HEK293 (cell line): ENCODE data around the gene COPB1.
A peak's percentile ranks its signal among the peaks of the same experiment; 100 is the strongest.

Experiments
- GLI4 ChIP-seq: fragments of 450-650 bp; formaldehyde crosslinking; IDR thresholded peaks from 2 replicates; pipeline ENCODE4 v1.5.1; 2016; ENCODE audit warnings: missing biosample characterization, missing genetic modification characterization
- HOXC10 ChIP-seq: sonication (generic); formaldehyde crosslinking; IDR thresholded peaks from 2 replicates; pipeline ENCODE4 v1.8.1; 2023; ENCODE audit warnings: mild to moderate bottlenecking, missing genetic modification reagents
- KLF16 ChIP-seq: fragments of 450-650 bp; formaldehyde crosslinking; IDR thresholded peaks from 2 replicates; pipeline ENCODE4 v1.5.1; 2017; ENCODE audit warnings: missing biosample characterization, missing genetic modification characterization
- SP3 ChIP-seq: fragments of 450-650 bp; formaldehyde crosslinking; IDR thresholded peaks from 2 replicates; pipeline ENCODE4 v1.5.1; 2016; ENCODE audit warnings: missing biosample characterization, missing genetic modification characterization
- YY1 ChIP-seq: fragments of 450-650 bp; formaldehyde crosslinking; IDR thresholded peaks from 2 replicates; pipeline ENCODE4 v1.5.1; 2018; ENCODE audit warnings: missing biosample characterization, missing genetic modification characterization
- ZEB2 ChIP-seq: fragments of 450-650 bp; formaldehyde crosslinking; IDR thresholded peaks from 2 replicates; pipeline ENCODE4 v1.5.1; 2016; ENCODE audit warnings: missing biosample characterization, missing genetic modification characterization
- ZFHX2 ChIP-seq: fragments of 450-650 bp; formaldehyde crosslinking; conservative IDR thresholded peaks from 2 replicates; pipeline ENCODE4 v1.5.1; 2016; ENCODE audit warnings: missing biosample characterization, missing genetic modification characterization
- ZNF138 ChIP-seq: fragments of 450-650 bp; formaldehyde crosslinking; IDR thresholded peaks from 2 replicates; pipeline ENCODE4 v1.5.1; 2016; ENCODE audit warnings: missing biosample characterization, missing genetic modification characterization, borderline replicate concordance
- ZNF23 ChIP-seq: fragments of 450-650 bp; formaldehyde crosslinking; IDR thresholded peaks from 2 replicates; pipeline ENCODE4 v1.5.1; 2016; ENCODE audit warnings: missing biosample characterization, missing genetic modification characterization, borderline replicate concordance
- ZNF341 ChIP-seq: fragments of 450-650 bp; formaldehyde crosslinking; IDR thresholded peaks from 2 replicates; pipeline ENCODE4; 2016; ENCODE audit warnings: low read depth, missing biosample characterization, missing genetic modification characterization
- ZNF670 ChIP-seq: fragments of 450-650 bp; formaldehyde crosslinking; IDR thresholded peaks from 2 replicates; pipeline ENCODE4 v1.5.1; 2016; ENCODE audit warnings: missing biosample characterization, missing genetic modification characterization, low read depth
- TF ChIP-seq, protein P1 (sequence below): fragments of 450-650 bp; formaldehyde crosslinking; IDR thresholded peaks from 2 replicates; pipeline ENCODE4 v1.5.1; 2016; ENCODE audit warnings: missing biosample characterization, missing genetic modification characterization

DNA sequence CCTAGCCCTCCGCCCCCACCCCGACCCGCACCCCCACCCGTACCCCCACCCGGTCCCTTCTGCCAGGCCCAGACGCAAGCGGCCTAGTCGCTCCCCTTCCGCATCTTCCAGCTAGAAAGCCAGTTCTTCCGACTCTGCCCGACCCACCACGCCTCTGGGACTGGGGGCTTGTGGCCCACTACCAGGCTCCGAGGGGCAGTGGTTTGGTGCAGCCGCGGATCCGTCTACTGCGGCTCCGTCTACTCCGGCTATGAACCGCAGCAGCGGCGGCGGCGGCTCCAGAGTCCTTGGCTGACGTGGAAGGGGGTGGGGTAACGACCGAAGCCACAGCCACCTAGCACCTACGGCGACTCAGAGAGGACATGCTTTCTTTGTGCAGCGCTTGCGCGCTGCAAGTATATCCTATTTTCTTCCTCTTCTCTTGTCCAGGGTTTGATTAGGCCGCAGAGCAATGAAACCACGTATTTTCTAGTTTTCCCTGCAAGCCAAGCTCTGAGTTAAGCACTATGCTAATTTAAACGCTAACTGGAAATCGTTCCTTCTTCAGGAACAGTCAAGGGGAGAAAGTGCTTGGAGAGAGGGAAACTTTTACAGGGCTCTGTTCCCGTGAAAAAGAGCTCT lies at the start of gene COPB1:
- TF ChIP-seq ZNF341 (tag by site-specific recombination), result peak; percentile 81
- TF ChIP-seq KLF16 (tag by site-specific recombination), result no peak
- TF ChIP-seq HOXC10 (CRISPR knock-in tag), result no peak
- no peak for TF ChIP-seq ZEB2 (tag by site-specific recombination)
- TF ChIP-seq ZFHX2 (tag by site-specific recombination), result no peak
- TF ChIP-seq ZNF670 (tag by site-specific recombination), result no peak
- TF ChIP-seq, protein P1, sequence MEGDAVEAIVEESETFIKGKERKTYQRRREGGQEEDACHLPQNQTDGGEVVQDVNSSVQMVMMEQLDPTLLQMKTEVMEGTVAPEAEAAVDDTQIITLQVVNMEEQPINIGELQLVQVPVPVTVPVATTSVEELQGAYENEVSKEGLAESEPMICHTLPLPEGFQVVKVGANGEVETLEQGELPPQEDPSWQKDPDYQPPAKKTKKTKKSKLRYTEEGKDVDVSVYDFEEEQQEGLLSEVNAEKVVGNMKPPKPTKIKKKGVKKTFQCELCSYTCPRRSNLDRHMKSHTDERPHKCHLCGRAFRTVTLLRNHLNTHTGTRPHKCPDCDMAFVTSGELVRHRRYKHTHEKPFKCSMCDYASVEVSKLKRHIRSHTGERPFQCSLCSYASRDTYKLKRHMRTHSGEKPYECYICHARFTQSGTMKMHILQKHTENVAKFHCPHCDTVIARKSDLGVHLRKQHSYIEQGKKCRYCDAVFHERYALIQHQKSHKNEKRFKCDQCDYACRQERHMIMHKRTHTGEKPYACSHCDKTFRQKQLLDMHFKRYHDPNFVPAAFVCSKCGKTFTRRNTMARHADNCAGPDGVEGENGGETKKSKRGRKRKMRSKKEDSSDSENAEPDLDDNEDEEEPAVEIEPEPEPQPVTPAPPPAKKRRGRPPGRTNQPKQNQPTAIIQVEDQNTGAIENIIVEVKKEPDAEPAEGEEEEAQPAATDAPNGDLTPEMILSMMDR, result no peak
- TF ChIP-seq GLI4, result no peak
- TF ChIP-seq ZNF23 (tag by site-specific recombination), result no peak
- TF ChIP-seq ZNF138 (tag by site-specific recombination), result no peak
- no peak for TF ChIP-seq SP3
- no peak for TF ChIP-seq YY1 (tag by site-specific recombination)
